Ovary (tissue), 3 donors: ENCODE data around the gene CGB7.

Experiments used
- CTCF ChIP-seq, 3 donors: fragments of 450-650 bp in 2 of 3; fragments of 200-600 bp in 1 of 3; IDR thresholded peaks; one replicate each; pipeline versions ENCODE4 v1.5.1 to v1.8.0; 2016 to 2022; ENCODE audit warnings: antibody characterized with exemption in 3 of 3, mild to moderate bottlenecking in 1 of 3
- POLR2A ChIP-seq: fragments of 450-650 bp; IDR thresholded peaks from one replicate; pipeline ENCODE4 v1.6.1; 2017; ENCODE audit warnings: antibody characterized with exemption, mild to moderate bottlenecking, moderate library complexity
- donor health status: DM: no; HTN: no; CAD: no.

DNA sequence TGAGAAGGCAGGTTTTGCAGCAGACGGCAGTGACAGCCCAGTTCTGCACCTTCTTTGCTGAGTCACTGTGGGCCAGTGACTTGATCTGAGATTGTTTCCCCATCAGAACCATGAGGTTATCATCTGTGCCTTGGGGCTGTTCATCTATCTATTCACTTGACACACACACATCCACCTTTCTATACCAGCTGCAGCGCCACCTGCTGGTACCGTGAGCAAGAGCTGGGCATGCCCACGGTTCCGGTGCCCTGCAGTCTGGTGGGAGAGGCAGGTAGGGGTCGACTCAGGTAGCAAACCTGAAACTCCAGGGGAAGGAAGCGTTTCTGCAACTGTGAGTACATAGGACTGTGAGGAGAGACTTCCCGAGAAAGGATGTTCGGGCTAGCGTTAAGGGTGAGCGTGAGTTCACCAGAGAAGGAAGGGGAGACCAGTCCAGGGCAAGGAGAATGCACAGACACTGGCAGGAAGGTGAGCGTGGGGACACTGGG is 49.1 kb upstream of the CGB7 start:
- TF ChIP-seq CTCF (IDR thresholded peaks at IDR 0.05): peak in 2 of 3 donors; percentile 32 to 36
- no peak for TF ChIP-seq POLR2A
